ENCODE results near the gene ARFIP1.

DNA sequence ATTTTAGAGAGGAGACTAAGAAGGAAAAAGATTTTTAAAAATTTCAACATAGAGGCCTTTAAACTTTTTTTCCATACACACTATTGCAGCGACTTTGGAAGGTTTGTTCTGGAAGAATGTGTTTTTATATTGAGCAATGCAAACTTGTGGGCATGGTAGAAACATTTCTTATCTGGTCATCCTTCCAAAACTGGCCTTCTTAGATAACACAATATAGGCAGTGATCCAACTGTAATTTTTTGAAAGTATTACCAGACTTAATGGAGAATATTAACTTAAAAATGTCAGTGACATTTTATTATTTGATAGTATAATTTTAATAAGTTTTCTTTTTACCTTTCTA lies 182.0 kb downstream of the ARFIP1 start:
- TF ChIP-seq GATA1 (IDR thresholded peaks at IDR 0.05; ENCODE audit: low read depth, low read length) (peak; percentile 59), POLR2A (IDR thresholded peaks at IDR 0.05; ENCODE audit: low read length) (peak; percentile 14)

All from erythroblast (primary cell).